ENCODE measurements around the gene PPP3CA.

DNA sequence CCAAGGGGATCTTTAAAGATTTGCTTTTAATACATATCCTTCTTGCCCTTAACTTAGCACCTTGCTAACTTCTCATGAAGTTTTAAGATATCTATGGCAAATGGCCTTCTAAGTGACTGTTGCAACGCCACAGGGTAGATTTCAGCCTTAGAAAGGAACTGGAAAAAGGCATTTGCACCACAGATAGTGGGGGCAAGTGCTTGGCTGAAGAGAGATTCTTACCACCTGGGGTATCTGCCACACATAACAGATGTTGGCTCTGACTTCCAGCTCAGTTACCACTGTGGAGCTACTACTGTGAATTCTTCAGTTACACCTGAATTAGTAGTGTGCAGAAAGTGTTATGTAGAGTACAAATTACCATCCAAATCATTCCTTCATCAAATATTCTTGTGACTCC is 302.6 kb downstream of the PPP3CA start:
- TF ChIP-seq, protein P1, sequence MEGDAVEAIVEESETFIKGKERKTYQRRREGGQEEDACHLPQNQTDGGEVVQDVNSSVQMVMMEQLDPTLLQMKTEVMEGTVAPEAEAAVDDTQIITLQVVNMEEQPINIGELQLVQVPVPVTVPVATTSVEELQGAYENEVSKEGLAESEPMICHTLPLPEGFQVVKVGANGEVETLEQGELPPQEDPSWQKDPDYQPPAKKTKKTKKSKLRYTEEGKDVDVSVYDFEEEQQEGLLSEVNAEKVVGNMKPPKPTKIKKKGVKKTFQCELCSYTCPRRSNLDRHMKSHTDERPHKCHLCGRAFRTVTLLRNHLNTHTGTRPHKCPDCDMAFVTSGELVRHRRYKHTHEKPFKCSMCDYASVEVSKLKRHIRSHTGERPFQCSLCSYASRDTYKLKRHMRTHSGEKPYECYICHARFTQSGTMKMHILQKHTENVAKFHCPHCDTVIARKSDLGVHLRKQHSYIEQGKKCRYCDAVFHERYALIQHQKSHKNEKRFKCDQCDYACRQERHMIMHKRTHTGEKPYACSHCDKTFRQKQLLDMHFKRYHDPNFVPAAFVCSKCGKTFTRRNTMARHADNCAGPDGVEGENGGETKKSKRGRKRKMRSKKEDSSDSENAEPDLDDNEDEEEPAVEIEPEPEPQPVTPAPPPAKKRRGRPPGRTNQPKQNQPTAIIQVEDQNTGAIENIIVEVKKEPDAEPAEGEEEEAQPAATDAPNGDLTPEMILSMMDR (IDR thresholded peaks at IDR 0.05): no peak
- TF ChIP-seq POLR2A (IDR thresholded peaks at IDR 0.05): no peak
